ENCODE data around the gene COQ2. TPM values are rescaled to one million over a fixed set of nuclear protein-coding genes. Genes with fewer than 3 reads are reported as not detected.
A peak's percentile ranks its signal among the peaks of the same experiment; 100 is the strongest.
"Not testable (repeated sequence)": the region's sequence is repeated elsewhere in the genome, so short reads cannot be mapped to it uniquely, and the experiment has no call there.

The COQ2 gene, protein sequence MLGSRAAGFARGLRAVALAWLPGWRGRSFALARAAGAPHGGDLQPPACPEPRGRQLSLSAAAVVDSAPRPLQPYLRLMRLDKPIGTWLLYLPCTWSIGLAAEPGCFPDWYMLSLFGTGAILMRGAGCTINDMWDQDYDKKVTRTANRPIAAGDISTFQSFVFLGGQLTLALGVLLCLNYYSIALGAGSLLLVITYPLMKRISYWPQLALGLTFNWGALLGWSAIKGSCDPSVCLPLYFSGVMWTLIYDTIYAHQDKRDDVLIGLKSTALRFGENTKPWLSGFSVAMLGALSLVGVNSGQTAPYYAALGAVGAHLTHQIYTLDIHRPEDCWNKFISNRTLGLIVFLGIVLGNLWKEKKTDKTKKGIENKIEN
- 10 to 100 TPM in 1 of 2 donors, 1 to 10 TPM in 1; 9.1 to 12.5 TPM for polyA plus RNA-seq

DNA sequence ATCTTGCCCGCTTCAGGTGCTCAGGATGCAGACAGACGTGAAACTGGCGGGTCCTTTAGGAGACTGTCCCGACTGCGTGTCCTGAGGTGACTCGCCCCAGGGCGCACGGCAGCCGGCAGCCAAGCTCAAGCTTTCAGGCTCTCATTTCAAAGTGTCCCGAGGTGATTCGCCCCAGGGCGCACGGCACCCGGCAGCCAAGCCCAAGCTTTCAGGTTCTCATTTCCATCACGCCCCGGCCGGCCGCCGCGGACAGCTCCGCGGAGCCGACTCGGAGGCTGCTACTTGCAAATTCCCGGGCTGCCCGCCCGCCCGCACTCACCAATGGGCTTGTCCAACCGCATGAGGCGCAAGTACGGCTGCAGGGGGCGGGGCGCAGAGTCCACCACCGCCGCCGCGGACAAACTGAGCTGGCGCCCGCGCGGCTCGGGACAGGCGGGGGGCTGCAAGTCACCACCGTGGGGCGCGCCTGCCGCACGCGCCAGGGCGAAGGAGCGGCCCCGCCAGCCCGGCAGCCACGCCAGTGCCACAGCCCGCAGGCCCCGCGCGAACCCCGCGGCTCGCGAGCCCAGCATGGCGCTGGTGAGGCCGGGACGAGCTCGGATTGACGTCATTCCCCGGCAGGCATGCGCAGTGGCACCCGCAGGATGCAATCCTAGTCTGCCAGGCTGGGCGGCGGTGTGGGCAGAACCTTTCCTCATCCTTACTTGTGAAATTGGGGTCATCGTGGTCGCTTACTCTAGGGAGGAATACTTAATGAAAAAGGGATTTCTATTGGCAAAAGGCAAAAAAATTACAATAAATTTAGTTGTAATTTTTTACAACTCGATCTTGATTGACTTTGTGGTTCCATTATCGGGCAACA, at the start of gene COQ2:
Gene COQ2 (minus strand): TSS at position 606 of the 862 bp plus-strand sequence. CDS start 34 bp downstream, at position 572.
- no peaks in the 10 kb centered on the region for H3K4me1 ChIP-seq (ENCODE audit: control insufficient read depth in 2 of 2, insufficient read depth in 2 of 2, low read length in 1 of 2)
- WGBS, 2 donors = 0% methylated on average over 48 to 76 of the region's 76 CpGs
- H3K4me3 ChIP-seq (ENCODE audit: low read depth in 1 of 2, low read length in 2 of 2) = peak within 1 kb of the TSS; percentile 71 to 88
- H3K36me3 ChIP-seq (ENCODE audit: control insufficient read depth in 2 of 2, insufficient read depth in 2 of 2, low read length in 1 of 2) = no peaks in the 10 kb centered on the region
- H3K27me3 ChIP-seq (ENCODE audit: control insufficient read depth in 1 of 2, insufficient read depth in 2 of 2, low read length in 2 of 2) = no peaks in the 10 kb centered on the region
- peak within 1 kb of the TSS; percentile 94 to 95 for H3K27ac ChIP-seq (ENCODE audit: low read depth in 2 of 2, low read length in 1 of 2)
- H3K9me3 ChIP-seq (ENCODE audit: control insufficient read depth in 2 of 2, insufficient read depth in 1 of 2, low read depth in 1 of 2, low read length in 1 of 2) = no peaks in the 10 kb centered on the region

DNA sequence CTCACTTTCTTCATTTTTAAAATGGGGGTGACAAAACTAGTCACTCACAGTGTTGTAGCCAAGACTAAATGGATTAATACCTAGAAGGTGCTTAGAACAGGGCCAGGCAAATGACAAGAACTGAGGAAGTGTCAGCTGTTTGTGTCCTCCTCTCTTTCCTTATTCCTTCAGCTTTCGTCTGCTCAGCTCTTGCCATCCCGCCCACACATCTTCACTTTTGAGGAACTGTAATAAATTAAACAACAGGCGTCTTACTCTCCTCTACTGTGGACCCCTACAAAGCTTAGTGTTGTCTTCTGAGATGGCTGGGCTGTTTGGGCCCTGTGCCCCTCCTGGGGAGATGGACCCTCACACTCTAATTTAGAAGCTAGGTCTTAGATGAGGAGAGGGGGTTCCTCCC, 47.4 kb upstream of the COQ2 start:
- no peaks in the 10 kb centered on the region for H3K27me3 ChIP-seq (ENCODE audit: control insufficient read depth in 1 of 2, insufficient read depth in 2 of 2, low read length in 2 of 2)

DNA sequence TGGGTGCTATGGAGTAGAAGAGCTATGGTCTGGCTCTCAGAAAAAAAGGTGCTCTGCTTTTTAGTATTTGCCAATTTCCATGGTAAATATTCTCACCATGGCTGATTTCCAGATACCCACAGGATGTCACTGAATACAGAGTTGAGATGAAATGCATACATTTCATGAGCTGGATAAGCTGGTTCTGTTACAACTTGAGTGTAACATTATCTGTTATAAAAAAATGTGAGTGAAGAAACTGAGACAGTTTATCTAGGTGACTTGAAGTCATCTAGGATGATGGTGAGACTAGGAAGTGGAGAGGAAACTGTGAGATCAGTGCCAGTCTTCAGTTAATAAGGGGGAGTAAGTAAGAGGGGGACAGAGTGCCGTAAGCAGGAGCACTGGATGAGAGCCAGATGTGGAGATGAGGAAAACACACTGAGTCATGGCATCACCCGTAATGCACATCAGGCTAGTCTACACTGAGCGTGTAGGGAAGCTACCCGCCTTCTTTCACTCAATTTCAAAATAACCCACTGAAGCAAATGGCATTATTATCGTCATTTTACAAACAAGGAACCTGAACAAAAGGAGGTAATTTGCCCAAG, 45.0 kb upstream of the COQ2 start:
- Histone ChIP-seq H3K36me3 (ENCODE audit: control insufficient read depth in 2 of 2, insufficient read depth in 2 of 2, low read length in 1 of 2) (no peaks in the 10 kb centered on the region), H3K4me3 (ENCODE audit: low read depth in 1 of 2, low read length in 2 of 2) (no peak overlapping the region), H3K27me3 (ENCODE audit: control insufficient read depth in 1 of 2, insufficient read depth in 2 of 2, low read length in 2 of 2) (no peaks in the 10 kb centered on the region), H3K9me3 (ENCODE audit: control insufficient read depth in 2 of 2, insufficient read depth in 1 of 2, low read depth in 1 of 2, low read length in 1 of 2) (no peaks in the 10 kb centered on the region), H3K27ac (ENCODE audit: low read depth in 2 of 2, low read length in 1 of 2) (peak overlapping the region in 1 of 2 donors; percentile 18), H3K4me1 (ENCODE audit: control insufficient read depth in 2 of 2, insufficient read depth in 2 of 2, low read length in 1 of 2) (peaks cover 0 to 6% of the 10 kb centered on the region in 2 donors)
- 56 to 73% methylated on average over 5 of the region's 5 CpGs for WGBS, 2 donors

More for the DNA sequence above, 47.4 kb upstream of the COQ2 start:
- Histone ChIP-seq H3K36me3 (ENCODE audit: control insufficient read depth in 2 of 2, insufficient read depth in 2 of 2, low read length in 1 of 2) (no peaks in the 10 kb centered on the region), H3K27ac (ENCODE audit: low read depth in 2 of 2, low read length in 1 of 2) (no peak overlapping the region), H3K4me1 (ENCODE audit: control insufficient read depth in 2 of 2, insufficient read depth in 2 of 2, low read length in 1 of 2) (peaks cover 0 to 10% of the 10 kb centered on the region in 2 donors), H3K9me3 (ENCODE audit: control insufficient read depth in 2 of 2, insufficient read depth in 1 of 2, low read depth in 1 of 2, low read length in 1 of 2) (no peaks in the 10 kb centered on the region), H3K4me3 (ENCODE audit: low read depth in 1 of 2, low read length in 2 of 2) (no peak overlapping the region)
- WGBS, 2 donors = 79 to 92% methylated on average over 3 of the region's 3 CpGs

DNA sequence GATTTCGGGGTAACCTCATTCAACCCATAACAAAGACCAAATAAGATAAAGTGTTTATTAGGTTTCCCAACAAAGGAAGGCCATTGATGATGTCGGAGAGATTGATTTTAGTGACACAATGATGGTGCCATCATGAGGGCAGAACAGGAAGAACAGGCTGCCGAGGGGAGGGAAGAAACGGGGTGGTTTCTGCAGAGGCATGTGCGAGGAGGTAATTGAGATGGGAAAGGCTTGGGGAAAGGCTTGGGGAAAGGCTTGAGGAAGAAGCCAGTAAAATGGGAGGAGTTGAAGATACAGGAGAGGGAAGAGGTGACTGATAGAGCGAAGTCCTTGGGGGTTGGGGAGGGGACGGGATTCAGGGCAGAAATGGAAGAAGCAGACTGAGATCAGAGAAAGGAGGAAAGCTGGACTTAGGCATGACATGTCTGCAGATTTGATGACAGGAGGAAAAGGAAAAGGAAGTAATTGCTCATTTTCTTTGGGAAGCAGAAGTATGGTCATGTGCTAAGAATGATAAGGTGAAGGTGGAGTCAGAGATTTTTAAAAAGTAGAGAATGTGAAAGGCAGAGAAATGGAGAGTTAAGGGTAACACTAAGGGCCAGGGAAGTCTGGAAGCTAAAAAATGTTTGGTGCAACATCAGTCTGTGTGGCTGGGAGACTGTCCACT, 44.1 kb upstream of the COQ2 start:
- H3K4me3 ChIP-seq (ENCODE audit: low read depth in 1 of 2, low read length in 2 of 2) = no peak overlapping the region
- H3K27me3 ChIP-seq (ENCODE audit: control insufficient read depth in 1 of 2, insufficient read depth in 2 of 2, low read length in 2 of 2) = no peaks in the 10 kb centered on the region
- 59 to 64% methylated on average over 7 of the region's 7 CpGs for WGBS, 2 donors
- H3K9me3 ChIP-seq (ENCODE audit: control insufficient read depth in 2 of 2, insufficient read depth in 1 of 2, low read depth in 1 of 2, low read length in 1 of 2) = no peaks in the 10 kb centered on the region
- H3K36me3 ChIP-seq (ENCODE audit: control insufficient read depth in 2 of 2, insufficient read depth in 2 of 2, low read length in 1 of 2) = no peaks in the 10 kb centered on the region
- peaks cover 0 to 3% of the 10 kb centered on the region in 2 donors for H3K4me1 ChIP-seq (ENCODE audit: control insufficient read depth in 2 of 2, insufficient read depth in 2 of 2, low read length in 1 of 2)
- H3K27ac ChIP-seq (ENCODE audit: low read depth in 2 of 2, low read length in 1 of 2) = no peak overlapping the region

DNA sequence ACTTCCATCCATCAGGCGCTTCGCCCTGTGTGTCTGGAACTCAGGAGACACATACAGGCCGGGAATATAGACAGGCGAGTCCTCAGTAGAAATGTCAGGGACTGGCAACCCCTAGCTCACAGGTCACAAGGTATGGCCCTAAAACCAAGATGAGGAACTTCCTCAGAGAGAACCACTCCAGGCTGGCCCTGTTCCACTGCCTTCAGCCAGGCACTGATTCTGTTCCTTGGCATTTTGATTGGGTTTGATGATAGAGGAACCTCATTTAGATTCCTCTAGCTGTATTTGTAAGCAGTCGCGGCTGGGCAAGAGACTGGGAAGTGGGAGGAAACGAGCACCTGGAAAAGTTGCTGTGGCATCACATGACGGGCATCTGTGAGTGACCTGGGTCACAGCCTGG, 41.9 kb upstream of the COQ2 start:
- Histone ChIP-seq H3K27me3 (ENCODE audit: control insufficient read depth in 1 of 2, insufficient read depth in 2 of 2, low read length in 2 of 2) (no peaks in the 10 kb centered on the region), H3K4me3 (ENCODE audit: low read depth in 1 of 2, low read length in 2 of 2) (no peak overlapping the region), H3K9me3 (ENCODE audit: control insufficient read depth in 2 of 2, insufficient read depth in 1 of 2, low read depth in 1 of 2, low read length in 1 of 2) (no peaks in the 10 kb centered on the region), H3K27ac (ENCODE audit: low read depth in 2 of 2, low read length in 1 of 2) (no peak overlapping the region), H3K4me1 (ENCODE audit: control insufficient read depth in 2 of 2, insufficient read depth in 2 of 2, low read length in 1 of 2) (peaks cover 0 to 3% of the 10 kb centered on the region in 2 donors), H3K36me3 (ENCODE audit: control insufficient read depth in 2 of 2, insufficient read depth in 2 of 2, low read length in 1 of 2) (no peaks in the 10 kb centered on the region)
- WGBS, 2 donors = 81 to 87% methylated on average over 8 of the region's 8 CpGs

DNA sequence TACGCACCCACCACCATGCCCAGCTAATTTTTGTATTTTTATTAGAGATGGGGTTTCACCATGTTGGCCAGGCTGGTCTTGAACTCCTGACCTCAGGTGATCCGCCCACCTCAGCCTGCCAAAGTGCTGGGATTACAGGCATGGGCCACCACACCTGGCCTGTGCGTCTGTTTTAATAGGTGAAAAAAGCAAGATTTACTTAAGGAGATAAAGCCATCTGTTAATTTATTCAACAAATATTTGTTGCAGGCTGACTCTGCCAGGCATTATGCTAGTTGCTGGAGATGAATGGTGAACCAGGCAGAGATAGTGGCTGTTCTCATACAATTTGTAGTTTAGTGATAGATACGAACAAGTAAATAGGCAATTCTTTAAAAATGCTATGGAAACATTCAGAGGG, 40.7 kb upstream of the COQ2 start:
- H3K36me3 ChIP-seq (ENCODE audit: control insufficient read depth in 2 of 2, insufficient read depth in 2 of 2, low read length in 1 of 2); H3K9me3 ChIP-seq (ENCODE audit: control insufficient read depth in 2 of 2, insufficient read depth in 1 of 2, low read depth in 1 of 2, low read length in 1 of 2); H3K4me3 ChIP-seq (ENCODE audit: low read depth in 1 of 2, low read length in 2 of 2); H3K27me3 ChIP-seq (ENCODE audit: control insufficient read depth in 1 of 2, insufficient read depth in 2 of 2, low read length in 2 of 2); H3K27ac ChIP-seq (ENCODE audit: low read depth in 2 of 2, low read length in 1 of 2); H3K4me1 ChIP-seq (ENCODE audit: control insufficient read depth in 2 of 2, insufficient read depth in 2 of 2, low read length in 1 of 2): not testable (repeated sequence)
- 72 to 85% methylated on average over 4 of the region's 4 CpGs for WGBS, 2 donors

DNA sequence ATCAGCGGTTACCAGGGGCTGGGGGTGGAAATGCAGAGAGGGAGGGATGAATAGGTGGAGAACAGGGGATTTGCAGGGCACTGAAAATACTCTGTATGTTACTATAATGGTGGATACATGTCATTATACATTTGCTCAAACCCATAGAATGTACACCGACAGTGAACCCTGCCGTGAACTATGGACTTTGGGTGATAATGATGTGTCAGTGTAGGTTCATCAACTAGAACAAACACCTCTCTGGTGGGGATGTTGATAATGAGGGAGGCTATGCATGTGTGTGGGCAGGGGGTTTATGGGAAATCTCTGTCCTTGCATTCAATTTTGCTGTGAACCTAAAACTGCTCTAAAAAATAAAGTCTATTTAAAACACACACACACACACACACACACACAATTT, 38.5 kb upstream of the COQ2 start:
- Histone ChIP-seq H3K27ac (ENCODE audit: low read depth in 2 of 2, low read length in 1 of 2) (no peak overlapping the region), H3K4me1 (ENCODE audit: control insufficient read depth in 2 of 2, insufficient read depth in 2 of 2, low read length in 1 of 2) (no peaks in the 10 kb centered on the region), H3K9me3 (ENCODE audit: control insufficient read depth in 2 of 2, insufficient read depth in 1 of 2, low read depth in 1 of 2, low read length in 1 of 2) (no peaks in the 10 kb centered on the region), H3K27me3 (ENCODE audit: control insufficient read depth in 1 of 2, insufficient read depth in 2 of 2, low read length in 2 of 2) (no peaks in the 10 kb centered on the region), H3K36me3 (ENCODE audit: control insufficient read depth in 2 of 2, insufficient read depth in 2 of 2, low read length in 1 of 2) (no peaks in the 10 kb centered on the region), H3K4me3 (ENCODE audit: low read depth in 1 of 2, low read length in 2 of 2) (no peak overlapping the region)
- 77 to 88% methylated on average over 3 of the region's 3 CpGs for WGBS, 2 donors

DNA sequence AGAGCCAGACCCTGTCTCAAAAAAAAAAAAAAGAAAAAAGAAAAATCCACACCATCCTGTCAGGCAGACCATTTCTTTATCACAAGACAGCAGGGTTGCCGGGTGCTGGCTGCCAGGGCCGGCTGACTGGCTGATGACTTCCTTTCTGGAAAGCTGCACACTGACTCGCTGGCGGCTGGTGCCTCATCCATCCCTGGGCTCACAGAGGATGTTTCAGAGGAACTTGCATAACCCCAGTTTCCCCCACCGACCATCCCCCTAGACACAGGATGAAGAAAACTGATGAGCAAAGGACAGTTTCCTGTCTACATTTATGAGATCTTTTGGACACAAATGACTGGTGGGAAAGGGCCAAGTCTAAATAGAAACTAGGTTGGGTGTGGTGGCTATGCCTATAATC, 36.0 kb upstream of the COQ2 start:
- 61 to 68% methylated on average over 5 of the region's 5 CpGs for WGBS, 2 donors
- Histone ChIP-seq H3K27me3 (ENCODE audit: control insufficient read depth in 1 of 2, insufficient read depth in 2 of 2, low read length in 2 of 2) (no peaks in the 10 kb centered on the region), H3K9me3 (ENCODE audit: control insufficient read depth in 2 of 2, insufficient read depth in 1 of 2, low read depth in 1 of 2, low read length in 1 of 2) (no peaks in the 10 kb centered on the region), H3K4me1 (ENCODE audit: control insufficient read depth in 2 of 2, insufficient read depth in 2 of 2, low read length in 1 of 2) (no peaks in the 10 kb centered on the region), H3K4me3 (ENCODE audit: low read depth in 1 of 2, low read length in 2 of 2) (no peak overlapping the region), H3K36me3 (ENCODE audit: control insufficient read depth in 2 of 2, insufficient read depth in 2 of 2, low read length in 1 of 2) (no peaks in the 10 kb centered on the region), H3K27ac (ENCODE audit: low read depth in 2 of 2, low read length in 1 of 2) (no peak overlapping the region)

DNA sequence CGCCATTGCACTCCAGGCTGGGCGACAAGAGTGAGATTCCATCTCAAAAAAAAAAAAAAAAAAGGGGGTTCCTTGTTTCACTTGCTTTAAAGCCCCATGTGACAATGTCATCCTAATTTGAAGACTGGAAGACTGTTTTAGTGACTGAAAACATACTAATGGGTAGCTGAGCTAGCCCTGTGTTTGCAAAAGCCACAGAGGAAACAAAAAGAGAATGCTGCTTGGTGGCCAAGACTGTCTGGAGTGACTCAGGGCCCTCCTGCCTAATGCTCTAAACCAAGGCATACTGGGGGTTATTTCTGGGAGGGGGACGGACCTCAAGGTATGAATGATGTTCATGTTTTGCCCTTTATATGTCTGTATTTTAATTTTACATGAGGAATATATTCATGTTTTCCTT, 34.1 kb upstream of the COQ2 start:
- H3K9me3 ChIP-seq (ENCODE audit: control insufficient read depth in 2 of 2, insufficient read depth in 1 of 2, low read depth in 1 of 2, low read length in 1 of 2) = no peaks in the 10 kb centered on the region
- no peak overlapping the region for H3K4me3 ChIP-seq (ENCODE audit: low read depth in 1 of 2, low read length in 2 of 2)
- no peaks in the 10 kb centered on the region for H3K4me1 ChIP-seq (ENCODE audit: control insufficient read depth in 2 of 2, insufficient read depth in 2 of 2, low read length in 1 of 2)
- H3K27ac ChIP-seq (ENCODE audit: low read depth in 2 of 2, low read length in 1 of 2) = no peak overlapping the region
- H3K27me3 ChIP-seq (ENCODE audit: control insufficient read depth in 1 of 2, insufficient read depth in 2 of 2, low read length in 2 of 2) = no peaks in the 10 kb centered on the region
- 89 to 93% methylated on average over 3 of the region's 3 CpGs for WGBS, 2 donors
- H3K36me3 ChIP-seq (ENCODE audit: control insufficient read depth in 2 of 2, insufficient read depth in 2 of 2, low read length in 1 of 2) = no peaks in the 10 kb centered on the region

Measured in esophagus (tissue), 2 donors.